Measurements from ENCODE around the gene TMPRSS6. TPM values are rescaled to one million over a fixed set of nuclear protein-coding genes. Genes with fewer than 3 reads are reported as not detected.

Gene TMPRSS6
- total RNA-seq, 1 experiment from 2014 or later: not detected

- intact Hi-C loops (cut with micrococcal nuclease; ENCODE audit: unreplicated experiment): no loop called here
- Mint-ChIP-seq H3K36me3 (ENCODE audit: insufficient read depth, unreplicated experiment) (peaks cover 5% of the 10 kb centered on the region), H3K4me1 (ENCODE audit: low read depth, unreplicated experiment) (peaks cover 23% of the 10 kb centered on the region), H3K4me3 (ENCODE audit: low read depth, unreplicated experiment) (no peak overlapping the region), H3K9me3 (ENCODE audit: low read depth, unreplicated experiment) (no peaks in the 10 kb centered on the region), H3K27ac (ENCODE audit: unreplicated experiment) (no peak overlapping the region), H3K27me3 (ENCODE audit: unreplicated experiment) (no peaks in the 10 kb centered on the region)
- TF ChIP-seq CTCF (IDR thresholded peaks at IDR 0.05; ENCODE audit: unreplicated experiment): no peak
- CTCF ChIA-PET: interaction anchor here (4.5 kb wide), 1 partner anchor 14 kb away, joined by 46 read pairs; no protein-coding TSS in a partner anchor
- BruUV-seq (replicated peaks): no TSS peak
- no peak for DNase-seq
These were observed 62.5 kb downstream of the TMPRSS6 start for GRCh38 chr22:37047006-37047405.

GRCh38 chr22:37046589-37046988, 62.9 kb downstream of the TMPRSS6 start:
- Mint-ChIP-seq H3K36me3 (ENCODE audit: insufficient read depth, unreplicated experiment) (peaks cover 3% of the 10 kb centered on the region), H3K4me3 (ENCODE audit: low read depth, unreplicated experiment) (no peak overlapping the region), H3K4me1 (ENCODE audit: low read depth, unreplicated experiment) (peaks cover 26% of the 10 kb centered on the region), H3K27ac (ENCODE audit: unreplicated experiment) (no peak overlapping the region), H3K27me3 (ENCODE audit: unreplicated experiment) (no peaks in the 10 kb centered on the region), H3K9me3 (ENCODE audit: low read depth, unreplicated experiment) (no peaks in the 10 kb centered on the region)
- TF ChIP-seq CTCF (IDR thresholded peaks at IDR 0.05; ENCODE audit: unreplicated experiment): no peak
- intact Hi-C loops (cut with micrococcal nuclease; ENCODE audit: unreplicated experiment): no loop called here
- no peak for DNase-seq
- BruUV-seq (replicated peaks): no TSS peak
- CTCF ChIA-PET: interaction anchor here (0.6 to 4.5 kb wide), 3 partner anchors 13 to 546 kb away, joined by 3 to 46 read pairs (median 9); no protein-coding TSS in a partner anchor

- intact Hi-C loops (cut with micrococcal nuclease; ENCODE audit: unreplicated experiment): no loop called here
- no peak overlapping the region for H3K27ac Mint-ChIP-seq (ENCODE audit: unreplicated experiment)
- H3K9me3 Mint-ChIP-seq (ENCODE audit: low read depth, unreplicated experiment): no peaks in the 10 kb centered on the region
- H3K27me3 Mint-ChIP-seq (ENCODE audit: unreplicated experiment): no peaks in the 10 kb centered on the region
- no peak for TF ChIP-seq CTCF (IDR thresholded peaks at IDR 0.05; ENCODE audit: unreplicated experiment)
- H3K4me1 Mint-ChIP-seq (ENCODE audit: low read depth, unreplicated experiment): peaks cover 32% of the 10 kb centered on the region
- H3K4me3 Mint-ChIP-seq (ENCODE audit: low read depth, unreplicated experiment): no peak overlapping the region
- BruUV-seq (replicated peaks): no TSS peak
- DNase-seq: no peak
- H3K36me3 Mint-ChIP-seq (ENCODE audit: insufficient read depth, unreplicated experiment): peaks cover 3% of the 10 kb centered on the region
- CTCF ChIA-PET: interaction anchor here (0.6 to 4.5 kb wide), 3 partner anchors 13 to 547 kb away, joined by 3 to 46 read pairs (median 9); no protein-coding TSS in a partner anchor
These were observed 63.6 kb downstream of the TMPRSS6 start for GRCh38 chr22:37045958-37046357.

GRCh38 chr22:37044634-37045625, 64.6 kb downstream of the TMPRSS6 start:
- peaks cover 3% of the 10 kb centered on the region for H3K36me3 Mint-ChIP-seq (ENCODE audit: insufficient read depth, unreplicated experiment)
- H3K4me3 Mint-ChIP-seq (ENCODE audit: low read depth, unreplicated experiment): no peak overlapping the region
- H3K9me3 Mint-ChIP-seq (ENCODE audit: low read depth, unreplicated experiment): no peaks in the 10 kb centered on the region
- H3K4me1 Mint-ChIP-seq (ENCODE audit: low read depth, unreplicated experiment): peaks cover 42% of the 10 kb centered on the region
- CTCF ChIA-PET: interaction anchor here (0.5 to 4.5 kb wide), 11 partner anchors 12 to 1844 kb away, joined by 3 to 46 read pairs (median 5); partner anchors contain the start of genes IFT27 and TST
- no TSS peak for BruUV-seq (replicated peaks)
- intact Hi-C loops (cut with micrococcal nuclease; ENCODE audit: unreplicated experiment): no loop called here
- TF ChIP-seq CTCF (IDR thresholded peaks at IDR 0.05; ENCODE audit: unreplicated experiment): no peak
- no peak overlapping the region for H3K27ac Mint-ChIP-seq (ENCODE audit: unreplicated experiment)
- no peak for DNase-seq
- no peaks in the 10 kb centered on the region for H3K27me3 Mint-ChIP-seq (ENCODE audit: unreplicated experiment)

All from Calu3 (cell line).